Upper lobe of right lung (tissue), 1 donor: Measurements from ENCODE around the gene ZNRF1. TPM values are rescaled to one million over a fixed set of nuclear protein-coding genes. Genes with fewer than 3 reads are reported as not detected.

Experiments
- ATAC-seq: fragments of 200-7000 bp; cut with Tn5 transposase; one replicate; pipeline ENCODE4 v1.9.1; 2020; ENCODE audit warnings: mild to moderate bottlenecking, moderate library complexity
- DNase-seq: peaks from one replicate; pipeline ENCODE4 v3.0.0-alpha.2; 2020
- H3K27ac ChIP-seq: fragments of 200-600 bp; one replicate; pipeline ENCODE4 v1.8.0; 2022
- H3K27me3 ChIP-seq: fragments of 200-600 bp; one replicate; pipeline ENCODE4 v1.8.0; 2022; ENCODE audit warnings: mild to moderate bottlenecking
- H3K36me3 ChIP-seq: fragments of 200-600 bp; one replicate; pipeline ENCODE4 v1.8.0; 2022
- H3K4me1 ChIP-seq: fragments of 200-600 bp; one replicate; pipeline ENCODE4 v1.8.0; 2022
- H3K4me3 ChIP-seq: fragments of 200-600 bp; one replicate; pipeline ENCODE4 v1.8.0; 2022; ENCODE audit warnings: mild to moderate bottlenecking
- H3K9me3 ChIP-seq: fragments of 200-600 bp; one replicate; pipeline ENCODE4 v1.8.0; 2022
- CTCF ChIP-seq: fragments of 200-600 bp; IDR thresholded peaks from one replicate; pipeline ENCODE4 v1.8.0; 2022; ENCODE audit warnings: antibody characterized with exemption
- intact Hi-C: fragments of 100-400 bp; cut with DNase I; formaldehyde crosslinking; loops from one replicate; pipeline ENCODE4 v1.11.0; 2022
- total RNA-seq: library from RNA; stranded (reverse); fragmentation: NEBNext Ultra II Directional; extraction: Animal tissue kit (Norgen Biotek cat#: 25700); gene quantifications from one replicate; pipeline ENCODE4 v1.2.1, GENCODE V29; 2021
- donor health status: DM: no; HTN: yes; CAD: no; lungs with severe emphysema.

The ZNRF1 gene
- total RNA-seq, 1 donor from 2014 or later = 21.3 TPM

- intact Hi-C loops = no loop called here
- no peaks in the 10 kb centered on the region for H3K27me3 ChIP-seq
- TF ChIP-seq CTCF = no peak
- H3K27ac ChIP-seq = no peak overlapping the region
- ATAC-seq (no peak), DNase-seq (no peak)
- no peaks in the 10 kb centered on the region for H3K36me3 ChIP-seq
- no peak overlapping the region for H3K4me3 ChIP-seq
- H3K9me3 ChIP-seq = no peaks in the 10 kb centered on the region
- peaks cover 49% of the 10 kb centered on the region for H3K4me1 ChIP-seq
Observed at GRCh38 chr16:75102595-75102994, 103.8 kb downstream of the ZNRF1 start.

- intact Hi-C loops = no loop called here
- Histone ChIP-seq H3K4me3 (no peak overlapping the region), H3K9me3 (no peaks in the 10 kb centered on the region), H3K27me3 (no peaks in the 10 kb centered on the region), H3K27ac (peak overlapping the region; percentile 76), H3K4me1 (peaks cover 43% of the 10 kb centered on the region), H3K36me3 (no peaks in the 10 kb centered on the region)
- TF ChIP-seq CTCF = no peak
- no peak for DNase-seq
- ATAC-seq = no peak
Observed at GRCh38 chr16:75103994-75104393, 105.2 kb downstream of the ZNRF1 start.

- Histone ChIP-seq H3K4me1 (peaks cover 43% of the 10 kb centered on the region), H3K27me3 (no peaks in the 10 kb centered on the region), H3K9me3 (no peaks in the 10 kb centered on the region), H3K27ac (peak overlapping the region; percentile 76), H3K4me3 (no peak overlapping the region), H3K36me3 (no peaks in the 10 kb centered on the region)
- DNase-seq = no peak
- no peak for ATAC-seq
- intact Hi-C loops = no loop called here
- no peak for TF ChIP-seq CTCF
Observed at GRCh38 chr16:75104836-75105235, 106.0 kb downstream of the ZNRF1 start.

GRCh38 chr16:75105306-75106061 is 106.7 kb downstream of the ZNRF1 start:
- Histone ChIP-seq H3K27me3 (no peaks in the 10 kb centered on the region), H3K9me3 (no peaks in the 10 kb centered on the region), H3K27ac (peak overlapping the region; percentile 76), H3K4me1 (peaks cover 43% of the 10 kb centered on the region), H3K36me3 (no peaks in the 10 kb centered on the region), H3K4me3 (no peak overlapping the region)
- DNase-seq = peak; percentile 69
- peak; percentile 64 for ATAC-seq
- intact Hi-C loops = no loop called here
- no peak for TF ChIP-seq CTCF

- ATAC-seq = no peak
- H3K27me3 ChIP-seq = no peaks in the 10 kb centered on the region
- intact Hi-C loops = no loop called here
- TF ChIP-seq CTCF = no peak
- DNase-seq = peak; percentile 53
- H3K4me3 ChIP-seq = no peak overlapping the region
- no peaks in the 10 kb centered on the region for H3K9me3 ChIP-seq
- H3K4me1 ChIP-seq = peaks cover 54% of the 10 kb centered on the region
- H3K36me3 ChIP-seq = no peaks in the 10 kb centered on the region
- peak overlapping the region; percentile 76 for H3K27ac ChIP-seq
Observed at GRCh38 chr16:75106351-75107274, 107.8 kb downstream of the ZNRF1 start.
